BLaER1 treated with 17β-estradiol and CSF1 and Interleukin-3, amounts not matched to agents 10 nM and 100 nM (cell line): ENCODE data around the gene PRRG4.
"Not testable (repeated sequence)": the region's sequence is repeated elsewhere in the genome, so short reads cannot be mapped to it uniquely, and the experiment has no call there.

Experiments used
- H3K27ac ChIP-seq, 11 experiments: shearing (Covaris generic); formaldehyde crosslinking; 2 replicates each; pipeline ENCODE4 v1.8.1; 2022
- H3K27me3 ChIP-seq, 11 experiments: shearing (Covaris generic); formaldehyde crosslinking; 2 replicates each; pipeline ENCODE4 v1.8.1; 2022
- H3K36me3 ChIP-seq, 11 experiments: shearing (Covaris generic); formaldehyde crosslinking; 2 replicates each; pipeline ENCODE4 v1.8.1; 2022
- H3K4me1 ChIP-seq, 10 experiments: shearing (Covaris generic); formaldehyde crosslinking; 2 replicates each; pipeline ENCODE4 v1.8.1; 2022
- H3K4me2 ChIP-seq, 11 experiments: shearing (Covaris generic); formaldehyde crosslinking; 2 replicates each; pipeline ENCODE4 v1.8.1; 2022
- H3K4me3 ChIP-seq, 10 experiments: shearing (Covaris generic); formaldehyde crosslinking; 2 replicates each; pipeline ENCODE4 v1.8.1; 2022
- H3K9ac ChIP-seq, 11 experiments: shearing (Covaris generic); formaldehyde crosslinking; 2 replicates each; pipeline ENCODE4 v1.8.1; 2022
- H3K9me3 ChIP-seq, 11 experiments: shearing (Covaris generic); formaldehyde crosslinking; replicated peaks in 1 of 11; 2 replicates each; pipeline ENCODE4 v1.8.1; 2022
- H4K20me1 ChIP-seq, 11 experiments: shearing (Covaris generic); formaldehyde crosslinking; 2 replicates each; pipeline ENCODE4 v1.8.1; 2022
- Cebpa-rat ChIP-seq, 11 experiments: shearing (Covaris generic); IDR thresholded peaks; 2 replicates each; pipeline ENCODE4 v1.8.1; 2022

The PRRG4 gene

GRCh38 chr11:32861850-32862577 is 32.3 kb downstream of the PRRG4 start:
- Histone ChIP-seq H4K20me1 (no peaks in the 10 kb centered on the region), H3K4me3 (no peak overlapping the region), H3K4me2 (no peak overlapping the region), H3K27ac (no peak overlapping the region), H3K36me3 (no peaks in the 10 kb centered on the region), H3K9me3 (0 out of 22 replicates have a peak, but pooled peaks cover 0 to 1% (median 0%) of the 10 kb centered on the region in 11 experiments), H3K4me1 (no peaks in the 10 kb centered on the region), H3K9ac (no peak overlapping the region), H3K27me3 (no peaks in the 10 kb centered on the region)
- no peak for TF ChIP-seq Cebpa-rat (IDR thresholded peaks at IDR 0.05)

GRCh38 chr11:32864555-32864954 is 34.8 kb downstream of the PRRG4 start:
- no peaks in the 10 kb centered on the region for H3K4me1 ChIP-seq
- no peak overlapping the region for H3K9ac ChIP-seq
- no peaks in the 10 kb centered on the region for H3K27me3 ChIP-seq
- H3K27ac ChIP-seq = no peak overlapping the region
- H3K4me3 ChIP-seq = no peak overlapping the region
- peaks cover 0 to 15% (median 9%) of the 10 kb centered on the region in 11 experiments; a peak in 9 of 22 replicates for H3K9me3 ChIP-seq
- H4K20me1 ChIP-seq = no peaks in the 10 kb centered on the region
- H3K36me3 ChIP-seq = no peaks in the 10 kb centered on the region
- TF ChIP-seq Cebpa-rat (IDR thresholded peaks at IDR 0.05) = no peak
- no peak overlapping the region for H3K4me2 ChIP-seq

- peaks cover 0 to 15% (median 9%) of the 10 kb centered on the region in 11 experiments; a peak in 9 of 22 replicates for H3K9me3 ChIP-seq
- H3K27me3 ChIP-seq, H3K9ac ChIP-seq, H3K4me3 ChIP-seq, H3K4me1 ChIP-seq, H3K4me2 ChIP-seq, H3K36me3 ChIP-seq, H3K27ac ChIP-seq, H4K20me1 ChIP-seq: not testable (repeated sequence)
These were observed 39.0 kb downstream of the PRRG4 start for GRCh38 chr11:32868752-32869151.

GRCh38 chr11:32870676-32871075 is 40.9 kb downstream of the PRRG4 start:
- no peaks in the 10 kb centered on the region for H3K36me3 ChIP-seq
- H3K27me3 ChIP-seq = no peaks in the 10 kb centered on the region
- H4K20me1 ChIP-seq = no peaks in the 10 kb centered on the region
- H3K9ac ChIP-seq = no peak overlapping the region
- TF ChIP-seq Cebpa-rat (IDR thresholded peaks at IDR 0.05) = no peak
- H3K4me3 ChIP-seq = no peak overlapping the region
- no peak overlapping the region for H3K4me2 ChIP-seq
- peaks cover 0 to 15% (median 9%) of the 10 kb centered on the region in 11 experiments; a peak in 9 of 22 replicates for H3K9me3 ChIP-seq
- H3K27ac ChIP-seq = no peak overlapping the region
- no peaks in the 10 kb centered on the region for H3K4me1 ChIP-seq

- 0 out of 22 replicates have a peak, but pooled peaks cover 0 to 3% (median 0%) of the 10 kb centered on the region in 11 experiments for H3K9me3 ChIP-seq
- no peaks in the 10 kb centered on the region for H3K27me3 ChIP-seq
- H3K36me3 ChIP-seq = no peaks in the 10 kb centered on the region
- H3K4me2 ChIP-seq = no peak overlapping the region
- H3K9ac ChIP-seq = no peak overlapping the region
- no peaks in the 10 kb centered on the region for H3K4me1 ChIP-seq
- H4K20me1 ChIP-seq = no peaks in the 10 kb centered on the region
- no peak for TF ChIP-seq Cebpa-rat (IDR thresholded peaks at IDR 0.05)
- no peak overlapping the region for H3K27ac ChIP-seq
- H3K4me3 ChIP-seq = no peak overlapping the region
These were observed 44.4 kb downstream of the PRRG4 start for GRCh38 chr11:32874132-32874531.

- H3K4me1 ChIP-seq = no peaks in the 10 kb centered on the region
- H3K9me3 ChIP-seq = no peaks in the 10 kb centered on the region
- no peaks in the 10 kb centered on the region for H4K20me1 ChIP-seq
- H3K27me3 ChIP-seq = no peaks in the 10 kb centered on the region
- H3K9ac ChIP-seq = no peak overlapping the region
- H3K4me3 ChIP-seq = no peak overlapping the region
- no peak overlapping the region for H3K4me2 ChIP-seq
- H3K27ac ChIP-seq = no peak overlapping the region
- TF ChIP-seq Cebpa-rat (IDR thresholded peaks at IDR 0.05) = no peak
- H3K36me3 ChIP-seq = no peaks in the 10 kb centered on the region
These were observed 51.6 kb downstream of the PRRG4 start for GRCh38 chr11:32881286-32881685.

GRCh38 chr11:32883421-32883820 is 53.7 kb downstream of the PRRG4 start:
- peaks cover 6 to 13% (median 12%) of the 10 kb centered on the region in 11 experiments; a peak in 16 of 22 replicates for H3K9me3 ChIP-seq
- TF ChIP-seq Cebpa-rat (IDR thresholded peaks at IDR 0.05) = no peak
- no peak overlapping the region for H3K4me3 ChIP-seq
- no peak overlapping the region for H3K27ac ChIP-seq
- no peak overlapping the region for H3K9ac ChIP-seq
- H3K36me3 ChIP-seq = no peaks in the 10 kb centered on the region
- no peaks in the 10 kb centered on the region for H3K27me3 ChIP-seq
- H4K20me1 ChIP-seq = no peaks in the 10 kb centered on the region
- H3K4me2 ChIP-seq = no peak overlapping the region
- no peaks in the 10 kb centered on the region for H3K4me1 ChIP-seq

GRCh38 chr11:32884023-32884422 is 54.3 kb downstream of the PRRG4 start:
- H3K27ac ChIP-seq = no peak overlapping the region
- no peak overlapping the region for H3K4me3 ChIP-seq
- no peaks in the 10 kb centered on the region for H3K27me3 ChIP-seq
- peaks cover 7 to 18% (median 14%) of the 10 kb centered on the region in 11 experiments; a peak in 16 of 22 replicates for H3K9me3 ChIP-seq
- TF ChIP-seq Cebpa-rat (IDR thresholded peaks at IDR 0.05) = no peak
- H3K9ac ChIP-seq = no peak overlapping the region
- no peaks in the 10 kb centered on the region for H4K20me1 ChIP-seq
- no peaks in the 10 kb centered on the region for H3K4me1 ChIP-seq
- H3K36me3 ChIP-seq = no peaks in the 10 kb centered on the region
- no peak overlapping the region for H3K4me2 ChIP-seq

GRCh38 chr11:32884770-32885384 is 55.1 kb downstream of the PRRG4 start:
- H3K4me2 ChIP-seq = no peak overlapping the region
- peaks cover 7 to 18% (median 14%) of the 10 kb centered on the region in 11 experiments; a peak in 16 of 22 replicates for H3K9me3 ChIP-seq
- no peaks in the 10 kb centered on the region for H4K20me1 ChIP-seq
- no peaks in the 10 kb centered on the region for H3K36me3 ChIP-seq
- TF ChIP-seq Cebpa-rat (IDR thresholded peaks at IDR 0.05) = no peak
- H3K4me1 ChIP-seq = no peaks in the 10 kb centered on the region
- H3K27me3 ChIP-seq = no peaks in the 10 kb centered on the region
- no peak overlapping the region for H3K9ac ChIP-seq
- no peak overlapping the region for H3K4me3 ChIP-seq
- H3K27ac ChIP-seq = no peak overlapping the region

GRCh38 chr11:32885556-32885955 is 55.8 kb downstream of the PRRG4 start:
- no peak overlapping the region for H3K4me2 ChIP-seq
- H3K9ac ChIP-seq = no peak overlapping the region
- peaks cover 7 to 18% (median 14%) of the 10 kb centered on the region in 11 experiments; a peak in 17 of 22 replicates for H3K9me3 ChIP-seq
- H3K36me3 ChIP-seq = no peaks in the 10 kb centered on the region
- H3K27ac ChIP-seq = no peak overlapping the region
- TF ChIP-seq Cebpa-rat (IDR thresholded peaks at IDR 0.05) = no peak
- no peaks in the 10 kb centered on the region for H3K4me1 ChIP-seq
- H4K20me1 ChIP-seq = no peaks in the 10 kb centered on the region
- no peaks in the 10 kb centered on the region for H3K27me3 ChIP-seq
- H3K4me3 ChIP-seq = no peak overlapping the region
